Transverse colon (tissue), 4 donors: ENCODE data around the gene NEXN. TPM values are rescaled to one million over a fixed set of nuclear protein-coding genes. Genes with fewer than 3 reads are reported as not detected.
"Not testable (repeated sequence)": the region's sequence is repeated elsewhere in the genome, so short reads cannot be mapped to it uniquely, and the experiment has no call there.

Experiments used
- DNase-seq: peaks from one replicate; pipeline ENCODE4 v3.0.0-alpha.2; 2019
- H3K27ac ChIP-seq, 4 donors: fragments of 200-600 bp; sonication (generic); 2 replicates each; pipeline ENCODE4 v1.5.1; 2016 to 2018; ENCODE audit warnings: inconsistent platforms in 4 of 4
- H3K27me3 ChIP-seq: fragments of 200-600 bp; sonication (generic); 2 replicates; pipeline ENCODE4 v1.5.1; 2017; ENCODE audit warnings: inconsistent platforms
- H3K36me3 ChIP-seq, 4 donors: fragments of 200-600 bp; sonication (generic); 2 replicates each; pipeline ENCODE4 v1.5.1; 2017 to 2019; ENCODE audit warnings: inconsistent platforms in 4 of 4
- H3K4me1 ChIP-seq, 4 donors: fragments of 200-600 bp; sonication (generic); 2 replicates each; pipeline ENCODE4 v1.5.1; 2017 to 2020; ENCODE audit warnings: inconsistent platforms in 4 of 4
- H3K4me3 ChIP-seq, 4 donors: fragments of 200-600 bp; sonication (generic); 1 replicate in 1 of 4; 2 replicates in 3 of 4; pipeline versions ENCODE4 v1.5.1 to v1.6.1; 2017 to 2019; ENCODE audit warnings: inconsistent platforms in 4 of 4
- H3K9me3 ChIP-seq, 2 donors: fragments of 200-600 bp; sonication (generic); 2 replicates each; pipeline ENCODE4 v1.5.1; 2017 to 2019; ENCODE audit warnings: inconsistent platforms in 2 of 2
- EP300 ChIP-seq: sonication (generic); formaldehyde crosslinking; IDR thresholded peaks from one replicate; pipeline ENCODE4 v1.6.1; 2017; ENCODE audit warnings: antibody characterized with exemption, low read depth
- POLR2A ChIP-seq: fragments of 450-650 bp; IDR thresholded peaks from one replicate; pipeline ENCODE4 v1.6.1; 2016; ENCODE audit warnings: antibody characterized with exemption, mild to moderate bottlenecking, moderate library complexity
- POLR2AphosphoS5 ChIP-seq, 3 donors: sonication (generic); formaldehyde crosslinking; IDR thresholded peaks; one replicate each; pipeline ENCODE4 v1.6.1; 2016; ENCODE audit warnings: antibody characterized with exemption in 3 of 3
- WGBS, 2 donors: methylation state at CpG; one replicate each; pipeline ENCODE4 v1.1.5; 2018; ENCODE audit warnings: low coverage in 1 of 2; 5-methylcytosine and 5-hydroxymethylcytosine counted together
- in situ Hi-C, 4 donors: fragments of 200-750 bp; cut with MboI; loops; one replicate each; pipeline versions ENCODE4 v1.15.0 to v1.15.1; 2017; ENCODE audit warnings: low sequenced_read_pairs in 3 of 4, low pct_ligation_motif_present in 1 of 4, low pct_unique_long_range_greater_than_20kb in 1 of 4
- intact Hi-C: fragments of 100-400 bp; cut with DNase I; formaldehyde crosslinking; loops from one replicate; pipeline ENCODE4 v1.15.1; 2023; ENCODE audit warnings: low total_unique reads
- total RNA-seq, 4 donors: library from RNA; depleted of rRNA; stranded (reverse); fragments of >200 nt; gene quantifications; one replicate each; pipeline ENCODE4 v1.1.0, GENCODE V29; 2016
- TF ChIP-seq, protein P1 (sequence below), 5 experiments: fragments of 200-600 bp in 3 of 5; fragments of 450-650 bp in 2 of 5; sonication (generic) in 3 of 5; IDR thresholded peaks; 1 replicate in 2 of 5; 2 replicates in 3 of 5; pipeline ENCODE4 v1.5.1; 2016 to 2017; ENCODE audit warnings: antibody characterized with exemption in 5 of 5, inconsistent platforms in 3 of 5, mild to moderate bottlenecking in 2 of 5, moderate library complexity in 1 of 5

The NEXN gene
- total RNA-seq, 4 donors from 2014 or later, result 9.7 to 32.2 (median 17.0) TPM

DNA sequence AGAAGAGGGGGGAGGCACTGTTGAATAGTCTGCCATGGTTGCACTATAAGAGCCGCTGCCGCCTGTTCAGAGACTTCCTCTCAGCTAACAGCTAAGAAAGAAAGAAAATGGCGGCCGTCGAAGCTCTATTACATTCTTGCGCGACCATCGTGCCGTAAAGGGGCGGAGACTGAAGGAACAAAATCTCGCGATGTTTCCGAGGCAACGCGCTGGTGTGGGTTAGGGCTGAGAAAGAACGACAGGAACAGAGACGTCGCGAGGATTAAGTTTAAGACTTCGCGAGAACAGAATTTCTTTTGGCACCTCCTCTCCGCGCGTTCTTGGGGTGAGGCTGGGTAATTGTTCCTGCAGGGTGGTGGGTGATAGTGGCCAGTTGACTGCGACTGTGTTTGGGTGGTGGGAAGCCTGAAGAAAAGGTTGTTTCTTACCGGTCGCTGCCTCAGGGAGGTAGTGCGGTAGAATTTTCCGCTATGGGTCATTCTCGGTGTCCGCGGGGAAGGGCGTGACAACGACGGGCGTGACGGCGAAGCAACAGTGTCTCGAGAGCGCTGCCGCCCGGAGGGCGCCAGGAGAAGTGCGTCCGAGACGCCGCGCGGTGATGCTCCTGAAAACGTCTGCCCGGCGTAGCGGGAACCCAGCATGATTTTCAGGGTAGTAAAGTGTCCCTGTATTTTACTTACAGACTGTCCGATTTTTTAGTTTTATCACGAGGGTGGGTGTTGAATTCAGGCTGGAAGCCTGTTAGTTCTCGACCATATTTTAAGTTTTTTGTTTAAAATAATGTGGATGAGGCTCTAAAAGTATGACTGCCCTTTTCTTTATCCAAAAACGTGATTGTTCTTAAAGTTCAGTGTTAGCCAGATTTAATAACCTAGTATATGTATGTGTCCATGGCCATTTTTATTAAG is 90.8 kb downstream of the NEXN start, which contains the start of gene FUBP1:
Gene FUBP1 (minus strand): TSS at position 104 of the 908 bp plus-strand sequence. CDS start 68 bp downstream, at position 36.
- Histone ChIP-seq H3K4me1 (peaks cover 24 to 58% (median 47%) of the 10 kb centered on the region in 4 donors), H3K9me3 (no peaks in the 10 kb centered on the region), H3K4me3 (peak within 1 kb of the TSS; percentile 54 to 73 (median 62)), H3K36me3 (no peaks in the 10 kb centered on the region), H3K27me3 (no peaks in the 10 kb centered on the region), H3K27ac (peak within 1 kb of the TSS; percentile 97 to 100 (median 98))
- DNase-seq, result peak; percentile 97
- in situ Hi-C loops, result loop anchor here in 1 of 4 donors (10.0 kb wide), 1 partner anchor 136 kb away; no protein-coding TSS in a partner anchor
- intact Hi-C loops, result no loop called here
- 0% methylated on average over 12 to 52 of the region's 57 CpGs for WGBS, 2 donors
- TF ChIP-seq POLR2A (peak; percentile 80), EP300 (no peak), POLR2AphosphoS5 (IDR thresholded peaks at IDR 0.05) (peak; percentile 75 to 83 (median 82))
- TF ChIP-seq, protein P1, sequence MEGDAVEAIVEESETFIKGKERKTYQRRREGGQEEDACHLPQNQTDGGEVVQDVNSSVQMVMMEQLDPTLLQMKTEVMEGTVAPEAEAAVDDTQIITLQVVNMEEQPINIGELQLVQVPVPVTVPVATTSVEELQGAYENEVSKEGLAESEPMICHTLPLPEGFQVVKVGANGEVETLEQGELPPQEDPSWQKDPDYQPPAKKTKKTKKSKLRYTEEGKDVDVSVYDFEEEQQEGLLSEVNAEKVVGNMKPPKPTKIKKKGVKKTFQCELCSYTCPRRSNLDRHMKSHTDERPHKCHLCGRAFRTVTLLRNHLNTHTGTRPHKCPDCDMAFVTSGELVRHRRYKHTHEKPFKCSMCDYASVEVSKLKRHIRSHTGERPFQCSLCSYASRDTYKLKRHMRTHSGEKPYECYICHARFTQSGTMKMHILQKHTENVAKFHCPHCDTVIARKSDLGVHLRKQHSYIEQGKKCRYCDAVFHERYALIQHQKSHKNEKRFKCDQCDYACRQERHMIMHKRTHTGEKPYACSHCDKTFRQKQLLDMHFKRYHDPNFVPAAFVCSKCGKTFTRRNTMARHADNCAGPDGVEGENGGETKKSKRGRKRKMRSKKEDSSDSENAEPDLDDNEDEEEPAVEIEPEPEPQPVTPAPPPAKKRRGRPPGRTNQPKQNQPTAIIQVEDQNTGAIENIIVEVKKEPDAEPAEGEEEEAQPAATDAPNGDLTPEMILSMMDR (IDR thresholded peaks at IDR 0.05), result peak; percentile 72 to 92 (median 73)

- H3K27me3 ChIP-seq, in situ Hi-C loops, DNase-seq, H3K9me3 ChIP-seq, H3K36me3 ChIP-seq, H3K4me3 ChIP-seq: not testable (repeated sequence)
- Histone ChIP-seq H3K4me1 (peaks cover 0 to 29% (median 15%) of the 10 kb centered on the region in 4 donors), H3K27ac (peak overlapping the region in 2 of 4 donors; percentile 12 to 16)
- 29 to 80% methylated on average over 1 to 8 of the region's 8 CpGs for WGBS, 2 donors
- intact Hi-C loops, result loop anchor here (5.0 kb wide), 1 partner anchor 129 kb away; no protein-coding TSS in a partner anchor
Observed at GRCh38 chr1:77983352-77983996, 95.0 kb downstream of the NEXN start.

- H3K27me3 ChIP-seq, result no peaks in the 10 kb centered on the region
- H3K27ac ChIP-seq, result peak overlapping the region in 2 of 4 donors; percentile 12 to 16
- no peaks in the 10 kb centered on the region for H3K9me3 ChIP-seq
- H3K36me3 ChIP-seq, result no peaks in the 10 kb centered on the region
- H3K4me3 ChIP-seq, result no peak overlapping the region
- H3K4me1 ChIP-seq, result peaks cover 0 to 29% (median 15%) of the 10 kb centered on the region in 4 donors
- intact Hi-C loops (loop anchor here (5.0 kb wide), 1 partner anchor 128 kb away; no protein-coding TSS in a partner anchor), in situ Hi-C loops (no loop called here)
- TF ChIP-seq POLR2AphosphoS5 (IDR thresholded peaks at IDR 0.05), result no peak
- TF ChIP-seq, protein P1 (IDR thresholded peaks at IDR 0.05), result no peak
- TF ChIP-seq EP300, result no peak
- TF ChIP-seq POLR2A, result no peak
- no peak for DNase-seq
Observed at GRCh38 chr1:77983997-77984355, 95.6 kb downstream of the NEXN start.

GRCh38 chr1:77984629-77985028 is 96.2 kb downstream of the NEXN start:
- Histone ChIP-seq H3K9me3 (no peaks in the 10 kb centered on the region), H3K27ac (peak overlapping the region in 1 of 4 donors; percentile 16), H3K36me3 (no peaks in the 10 kb centered on the region), H3K27me3 (no peaks in the 10 kb centered on the region), H3K4me1 (peaks cover 0 to 29% (median 15%) of the 10 kb centered on the region in 4 donors), H3K4me3 (no peak overlapping the region)
- no peak for DNase-seq
- WGBS, 2 donors, result 96 to 98% methylated on average over 4 of the region's 4 CpGs
- intact Hi-C loops (loop anchor here (5.0 kb wide), 1 partner anchor 128 kb away; no protein-coding TSS in a partner anchor), in situ Hi-C loops (no loop called here)
- no peak for TF ChIP-seq POLR2AphosphoS5 (IDR thresholded peaks at IDR 0.05)
- TF ChIP-seq EP300, result no peak
- TF ChIP-seq, protein P1 (IDR thresholded peaks at IDR 0.05), result no peak
- no peak for TF ChIP-seq POLR2A
